Epithelial cell of proximal tubule (primary cell): ENCODE results near the gene TMEM248. TPM values are rescaled to one million over a fixed set of nuclear protein-coding genes. Genes with fewer than 3 reads are reported as not detected.
"Not testable (repeated sequence)": the region's sequence is repeated elsewhere in the genome, so short reads cannot be mapped to it uniquely, and the experiment has no call there.

ENCODE experiments used
- DNase-seq: peaks from one replicate; pipeline ENCODE4 v3.0.0-alpha.2; 2011; ENCODE audit warnings: low read depth
- H3K4me3 ChIP-seq: 2 replicates; pipeline ENCODE4 v1.5.1; 2011; ENCODE audit warnings: low read depth, mild to moderate bottlenecking, low read length
- CTCF ChIP-seq: conservative IDR thresholded peaks from 2 replicates; pipeline ENCODE4 v1.5.1; 2012; ENCODE audit warnings: low read depth, mild to moderate bottlenecking, low read length
- total RNA-seq: library from RNA; depleted of rRNA; stranded (reverse); fragments of >200 nt; gene quantifications from 2 replicates; pipeline ENCODE4 v1.2.3, GENCODE V29; 2015

The TMEM248 gene
- total RNA-seq, 1 donor from 2014 or later, result 58.6 TPM

GRCh38 chr7:66964411-66964810 is 43.4 kb downstream of the TMEM248 start:
- no peak for DNase-seq
- no peak for TF ChIP-seq CTCF

GRCh38 chr7:66967029-66967428 is 46.0 kb downstream of the TMEM248 start:
- no peak overlapping the region for H3K4me3 ChIP-seq
- DNase-seq, result no peak
- no peak for TF ChIP-seq CTCF

More at GRCh38 chr7:66964411-66964810, 43.4 kb downstream of the TMEM248 start:
- H3K4me3 ChIP-seq, result no peak overlapping the region

GRCh38 chr7:66969001-66969400 is 48.0 kb downstream of the TMEM248 start:
- not testable (repeated sequence) for DNase-seq, H3K4me3 ChIP-seq

GRCh38 chr7:66970310-66970709 is 49.3 kb downstream of the TMEM248 start:
- H3K4me3 ChIP-seq, result no peak overlapping the region
- TF ChIP-seq CTCF, result no peak
- DNase-seq, result no peak

GRCh38 chr7:66974986-66975590 is 54.1 kb downstream of the TMEM248 start:
- no peak for DNase-seq
- H3K4me3 ChIP-seq, result no peak overlapping the region
- TF ChIP-seq CTCF, result no peak

- DNase-seq, H3K4me3 ChIP-seq: not testable (repeated sequence)
Measured at GRCh38 chr7:66978312-66978711, 57.3 kb downstream of the TMEM248 start.

GRCh38 chr7:66979013-66979412 is 58.0 kb downstream of the TMEM248 start:
- H3K4me3 ChIP-seq, DNase-seq: not testable (repeated sequence)

GRCh38 chr7:66980336-66980735 is 59.3 kb downstream of the TMEM248 start:
- not testable (repeated sequence) for DNase-seq, H3K4me3 ChIP-seq

- not testable (repeated sequence) for DNase-seq, H3K4me3 ChIP-seq
Measured at GRCh38 chr7:66989552-66989951, 68.5 kb downstream of the TMEM248 start.

GRCh38 chr7:66994051-66994450 is 73.0 kb downstream of the TMEM248 start:
- peak overlapping the region; percentile 73 for H3K4me3 ChIP-seq
- DNase-seq, result not testable (repeated sequence)
